ENCODE data around the gene AUP1. TPM values are rescaled to one million over a fixed set of nuclear protein-coding genes. Genes with fewer than 3 reads are reported as not detected.

AUP1 gene
- total and polyA plus RNA-seq, 10 of the 15 experiments (the other 5 are each of a cell fraction or from before 2014, with no cell fraction given) = 39.1 to 215 (median 138) TPM

- TF ChIP-seq ZNF687 (IDR thresholded peaks at IDR 0.05) (peak; percentile 77), DPF2 (IDR thresholded peaks at IDR 0.05) (peak; percentile 58; the same call in 1 of the 2 replicates), SREBF1 (IDR thresholded peaks at IDR 0.05; ENCODE audit: low read length) (no peak), USF2 (IDR thresholded peaks at IDR 0.05; ENCODE audit: borderline replicate concordance, low read depth, low read length) (no peak), CTCF (IDR thresholded peaks at IDR 0.05 in 2 of 3, conservative IDR thresholded peaks at IDR 0.05 in 1 of 3; ENCODE audit: control insufficient read depth in 2 of 3, extremely low read depth in 1 of 3, insufficient read depth in 1 of 3, low read depth in 3 of 3, low read length in 3 of 3) (peak; percentile 46 to 59 (median 49)), NR2C1 (IDR thresholded peaks at IDR 0.05) (peak; percentile 42; the same call in 1 of the 2 replicates), POU2F2 (IDR thresholded peaks at IDR 0.05; ENCODE audit: borderline replicate concordance, low read depth, low read length) (0 out of 3 replicates have a peak, but pooled peaks have one; percentile 3), PKNOX1 (IDR thresholded peaks at IDR 0.05) (peak; percentile 64; the same call in 1 of the 2 replicates), NBN (IDR thresholded peaks at IDR 0.05) (no peak), CBFB (IDR thresholded peaks at IDR 0.05; ENCODE audit: low read depth) (peak; percentile 18; the same call in 1 of the 2 replicates), BCL11A (IDR thresholded peaks at IDR 0.05; ENCODE audit: low read depth, low read length) (no peak), NR2F1 (conservative IDR thresholded peaks at IDR 0.05) (peak; percentile 87), EP300 (IDR thresholded peaks at IDR 0.05; ENCODE audit: borderline replicate concordance in 1 of 2, control insufficient read depth in 1 of 2, low read depth in 2 of 2, low read length in 2 of 2) (no peak), PAX5 (IDR thresholded peaks at IDR 0.05; ENCODE audit: borderline replicate concordance, low read depth, low read length) (peak; percentile 11; the same call in 1 of the 2 replicates), ZSCAN29 (IDR thresholded peaks at IDR 0.05) (no peak), EGR1 (IDR thresholded peaks at IDR 0.05; ENCODE audit: borderline replicate concordance in 1 of 2, low read depth in 2 of 2, low read length in 2 of 2) (peak in 1 of 2 experiments; percentile 21; a peak in 1 of 3 replicates), CBX5 (IDR thresholded peaks at IDR 0.05; ENCODE audit: low read depth) (no peak), MTA2 (IDR thresholded peaks at IDR 0.05; ENCODE audit: low read depth) (no peak; the same call in 1 of the 2 replicates), NKRF (conservative IDR thresholded peaks at IDR 0.05) (0 out of 2 replicates have a peak, but pooled peaks have one; percentile 42)
These were observed 26.6 kb downstream of the AUP1 start (continued) for GRCh38 chr2:74502720-74503505.

Data from GM12878 (cell line).